Right lobe of liver (tissue), 4 donors: Measurements from ENCODE around the gene SVIL.

Experiments
- CTCF ChIP-seq, 4 donors: fragments of 200-600 bp in 3 of 4; fragments of 450-650 bp in 1 of 4; IDR thresholded peaks; one replicate each; pipeline versions ENCODE4 v1.5.1 to v1.8.0; 2016 to 2022; ENCODE audit warnings: antibody characterized with exemption in 4 of 4, mild to moderate bottlenecking in 2 of 4
- POLR2A ChIP-seq: fragments of 450-650 bp; IDR thresholded peaks from one replicate; pipeline ENCODE4 v1.6.1; 2017; ENCODE audit warnings: antibody characterized with exemption, mild to moderate bottlenecking
- donor health status: DM: no; HTN: no; CAD: no.
- donor health status: DM: no; HTN: no; CAD: no.
- donor health status: DM: no; HTN: yes; CAD: no.

GRCh38 chr10:29657719-29658274, 23.0 kb upstream of the SVIL start:
- TF ChIP-seq CTCF (IDR thresholded peaks at IDR 0.05) (no peak), POLR2A (no peak)
